SK-N-SH treated with all-trans-retinoic acid at 6 μM for 48 hours (cell line): Measurements from ENCODE around the gene PPP1R16B.

Source experiments
- ATAC-seq: fragments of 200-7000 bp; cut with Tn5 transposase; 3 replicates; pipeline ENCODE4 v1.9.1; 2020; ENCODE audit warnings: mild to moderate bottlenecking, moderate library complexity
- BACH2 ChIP-seq: fragments of 250-450 bp; sonication (Bioruptor Pico); IDR thresholded peaks from 2 replicates; pipeline ENCODE4 v1.9.0; 2021; ENCODE audit warnings: mild to moderate bottlenecking, borderline replicate concordance
- CSDC2 ChIP-seq: fragments of 250-450 bp; sonication (Bioruptor Pico); IDR thresholded peaks from 2 replicates; pipeline ENCODE4 v1.5.0; 2020; ENCODE audit warnings: mild to moderate bottlenecking, moderate library complexity
- ESRRG ChIP-seq: fragments of 250-450 bp; sonication (Bioruptor Pico); IDR thresholded peaks from 2 replicates; pipeline ENCODE4 v1.6.1; 2021; ENCODE audit warnings: mild to moderate bottlenecking
- GLIS3 ChIP-seq: fragments of 250-450 bp; sonication (Bioruptor Pico); IDR thresholded peaks from 2 replicates; pipeline ENCODE4 v1.5.0; 2020; ENCODE audit warnings: mild to moderate bottlenecking, moderate library complexity
- ISL1 ChIP-seq: fragments of 250-450 bp; sonication (Bioruptor Pico); IDR thresholded peaks from 2 replicates; pipeline ENCODE4 v2.1.2; 2022; ENCODE audit warnings: mild to moderate bottlenecking, moderate library complexity
- SNAI2 ChIP-seq: fragments of 250-450 bp; sonication (Bioruptor Pico); IDR thresholded peaks from 2 replicates; pipeline ENCODE4 v1.5.0; 2020; ENCODE audit warnings: mild to moderate bottlenecking, moderate library complexity
- TCF4 ChIP-seq: fragments of 250-450 bp; sonication (Bioruptor Pico); IDR thresholded peaks from 2 replicates; pipeline ENCODE4 v1.8.0; 2021; ENCODE audit warnings: mild to moderate bottlenecking, moderate library complexity, borderline replicate concordance
- TOX ChIP-seq: fragments of 250-450 bp; sonication (Bioruptor Pico); IDR thresholded peaks from 2 replicates; pipeline ENCODE4 v1.8.0; 2021; ENCODE audit warnings: mild to moderate bottlenecking, moderate library complexity, borderline replicate concordance
- TSHZ2 ChIP-seq: fragments of 250-450 bp; sonication (Bioruptor Pico); IDR thresholded peaks from 2 replicates; pipeline ENCODE4 v1.5.0; 2020; ENCODE audit warnings: mild to moderate bottlenecking, moderate library complexity
- ZC3H10 ChIP-seq: fragments of 250-450 bp; sonication (Bioruptor Pico); IDR thresholded peaks from 2 replicates; pipeline ENCODE4 v1.5.1; 2021; ENCODE audit warnings: mild to moderate bottlenecking, moderate library complexity
- ZFP3 ChIP-seq: fragments of 250-450 bp; sonication (Bioruptor Pico); IDR thresholded peaks from 2 replicates; pipeline ENCODE4 v1.5.0; 2020; ENCODE audit warnings: mild to moderate bottlenecking, moderate library complexity
- ZFP30 ChIP-seq: fragments of 450-650 bp; formaldehyde crosslinking; IDR thresholded peaks from 2 replicates; pipeline ENCODE4 v1.5.0; 2022; ENCODE audit warnings: mild to moderate bottlenecking, moderate library complexity
- ZNF565 ChIP-seq: fragments of 450-650 bp; formaldehyde crosslinking; conservative IDR thresholded peaks from 2 replicates; pipeline ENCODE4 v1.5.0; 2020; ENCODE audit warnings: low read depth, mild to moderate bottlenecking, moderate library complexity
- ZNF70 ChIP-seq: fragments of 450-650 bp; formaldehyde crosslinking; IDR thresholded peaks from 2 replicates; pipeline ENCODE4 v1.5.0; 2020; ENCODE audit warnings: mild to moderate bottlenecking, moderate library complexity
- ZNF8 ChIP-seq: fragments of 450-650 bp; formaldehyde crosslinking; IDR thresholded peaks from 2 replicates; pipeline ENCODE4 v1.5.0; 2020; ENCODE audit warnings: mild to moderate bottlenecking, moderate library complexity
- TF ChIP-seq, protein P1 (sequence below): fragments of 250-450 bp; sonication (Bioruptor Pico); IDR thresholded peaks from 2 replicates; pipeline ENCODE4 v1.8.0; 2020; ENCODE audit warnings: mild to moderate bottlenecking, moderate library complexity, borderline replicate concordance
- TF ChIP-seq, protein P2 (sequence below): fragments of 250-450 bp; sonication (Bioruptor Pico); IDR thresholded peaks from 2 replicates; pipeline ENCODE4 v1.5.1; 2020; ENCODE audit warnings: low read depth, mild to moderate bottlenecking, moderate library complexity
- TF ChIP-seq, protein P3 (sequence below): fragments of 250-450 bp; sonication (Bioruptor Pico); IDR thresholded peaks from 2 replicates; pipeline ENCODE4 v1.5.1; 2021; ENCODE audit warnings: mild to moderate bottlenecking, moderate library complexity
- TF ChIP-seq, protein P4 (sequence below): fragments of 250-450 bp; sonication (Bioruptor Pico); IDR thresholded peaks from 2 replicates; pipeline ENCODE4 v1.8.0; 2021; ENCODE audit warnings: low read depth, mild to moderate bottlenecking, moderate library complexity, borderline replicate concordance

Gene PPP1R16B

DNA sequence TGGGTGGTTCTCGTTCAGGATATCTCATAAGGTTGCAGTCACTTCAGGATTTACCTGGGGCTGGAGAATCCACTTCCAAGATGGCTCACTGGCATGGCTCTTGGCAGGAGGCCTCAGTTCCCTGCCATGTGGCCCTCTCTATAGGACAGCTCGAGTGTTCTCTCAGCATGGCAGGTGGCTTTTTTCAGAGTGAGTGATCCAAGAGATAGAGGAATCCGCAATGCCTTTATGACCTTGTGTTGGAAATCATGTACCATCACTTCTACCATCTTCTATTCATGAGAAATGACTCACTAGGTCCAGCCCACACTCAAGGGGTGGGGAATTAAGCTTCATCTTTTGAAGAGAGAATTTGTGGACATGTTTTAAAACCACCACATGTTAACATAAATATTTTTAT, 37.8 kb downstream of the PPP1R16B start:
- TF ChIP-seq TCF4 (no peak), ISL1 (CRISPR knock-in tag) (no peak)
- TF ChIP-seq, protein P1, sequence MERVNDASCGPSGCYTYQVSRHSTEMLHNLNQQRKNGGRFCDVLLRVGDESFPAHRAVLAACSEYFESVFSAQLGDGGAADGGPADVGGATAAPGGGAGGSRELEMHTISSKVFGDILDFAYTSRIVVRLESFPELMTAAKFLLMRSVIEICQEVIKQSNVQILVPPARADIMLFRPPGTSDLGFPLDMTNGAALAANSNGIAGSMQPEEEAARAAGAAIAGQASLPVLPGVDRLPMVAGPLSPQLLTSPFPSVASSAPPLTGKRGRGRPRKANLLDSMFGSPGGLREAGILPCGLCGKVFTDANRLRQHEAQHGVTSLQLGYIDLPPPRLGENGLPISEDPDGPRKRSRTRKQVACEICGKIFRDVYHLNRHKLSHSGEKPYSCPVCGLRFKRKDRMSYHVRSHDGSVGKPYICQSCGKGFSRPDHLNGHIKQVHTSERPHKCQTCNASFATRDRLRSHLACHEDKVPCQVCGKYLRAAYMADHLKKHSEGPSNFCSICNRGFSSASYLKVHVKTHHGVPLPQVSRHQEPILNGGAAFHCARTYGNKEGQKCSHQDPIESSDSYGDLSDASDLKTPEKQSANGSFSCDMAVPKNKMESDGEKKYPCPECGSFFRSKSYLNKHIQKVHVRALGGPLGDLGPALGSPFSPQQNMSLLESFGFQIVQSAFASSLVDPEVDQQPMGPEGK: no peak
- TF ChIP-seq, all 23 proteins: peak for 0
- ATAC-seq: no peak

DNA sequence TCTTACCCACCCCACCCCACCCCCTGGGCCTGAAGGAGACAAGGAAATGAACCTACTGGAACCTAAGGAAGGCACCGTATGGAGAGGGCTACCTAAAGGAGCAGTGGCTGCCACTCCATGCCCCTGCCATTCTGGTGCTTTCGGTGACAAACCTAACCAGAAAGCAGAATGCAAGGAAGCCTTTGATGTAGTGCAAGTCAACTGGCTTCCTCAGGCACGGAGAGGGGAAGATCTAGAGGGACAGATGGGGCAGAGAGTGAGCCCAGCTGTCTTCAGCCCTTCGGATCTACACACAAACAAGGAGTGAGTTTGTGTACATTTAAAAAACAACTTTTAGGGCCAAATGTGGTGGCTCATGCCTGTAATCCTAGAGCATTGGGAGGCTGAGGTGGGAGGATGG, 39.5 kb downstream of the PPP1R16B start:
- TF ChIP-seq ESRRG (CRISPR knock-in tag): no peak
- TF ChIP-seq, protein P1: no peak
- no peak for TF ChIP-seq ZNF8 (CRISPR knock-in tag)
- TF ChIP-seq ISL1 (CRISPR knock-in tag): no peak
- no peak for TF ChIP-seq CSDC2 (CRISPR knock-in tag)
- TF ChIP-seq ZC3H10 (CRISPR knock-in tag): no peak
- TF ChIP-seq GLIS3: no peak
- TF ChIP-seq, protein P2, sequence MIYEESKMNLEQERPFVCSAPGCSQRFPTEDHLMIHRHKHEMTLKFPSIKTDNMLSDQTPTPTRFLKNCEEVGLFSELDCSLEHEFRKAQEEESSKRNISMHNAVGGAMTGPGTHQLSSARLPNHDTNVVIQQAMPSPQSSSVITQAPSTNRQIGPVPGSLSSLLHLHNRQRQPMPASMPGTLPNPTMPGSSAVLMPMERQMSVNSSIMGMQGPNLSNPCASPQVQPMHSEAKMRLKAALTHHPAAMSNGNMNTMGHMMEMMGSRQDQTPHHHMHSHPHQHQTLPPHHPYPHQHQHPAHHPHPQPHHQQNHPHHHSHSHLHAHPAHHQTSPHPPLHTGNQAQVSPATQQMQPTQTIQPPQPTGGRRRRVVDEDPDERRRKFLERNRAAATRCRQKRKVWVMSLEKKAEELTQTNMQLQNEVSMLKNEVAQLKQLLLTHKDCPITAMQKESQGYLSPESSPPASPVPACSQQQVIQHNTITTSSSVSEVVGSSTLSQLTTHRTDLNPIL (CRISPR knock-in tag): no peak
- TF ChIP-seq SNAI2 (CRISPR knock-in tag): no peak
- TF ChIP-seq TCF4: no peak
- TF ChIP-seq ZNF565 (CRISPR knock-in tag): no peak
- TF ChIP-seq TSHZ2 (CRISPR knock-in tag): no peak
- TF ChIP-seq TOX (CRISPR knock-in tag): no peak
- TF ChIP-seq, protein P3, sequence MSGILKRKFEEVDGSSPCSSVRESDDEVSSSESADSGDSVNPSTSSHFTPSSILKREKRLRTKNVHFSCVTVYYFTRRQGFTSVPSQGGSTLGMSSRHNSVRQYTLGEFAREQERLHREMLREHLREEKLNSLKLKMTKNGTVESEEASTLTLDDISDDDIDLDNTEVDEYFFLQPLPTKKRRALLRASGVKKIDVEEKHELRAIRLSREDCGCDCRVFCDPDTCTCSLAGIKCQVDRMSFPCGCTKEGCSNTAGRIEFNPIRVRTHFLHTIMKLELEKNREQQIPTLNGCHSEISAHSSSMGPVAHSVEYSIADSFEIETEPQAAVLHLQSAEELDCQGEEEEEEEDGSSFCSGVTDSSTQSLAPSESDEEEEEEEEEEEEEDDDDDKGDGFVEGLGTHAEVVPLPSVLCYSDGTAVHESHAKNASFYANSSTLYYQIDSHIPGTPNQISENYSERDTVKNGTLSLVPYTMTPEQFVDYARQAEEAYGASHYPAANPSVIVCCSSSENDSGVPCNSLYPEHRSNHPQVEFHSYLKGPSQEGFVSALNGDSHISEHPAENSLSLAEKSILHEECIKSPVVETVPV (CRISPR knock-in tag): no peak
- TF ChIP-seq, protein P4, sequence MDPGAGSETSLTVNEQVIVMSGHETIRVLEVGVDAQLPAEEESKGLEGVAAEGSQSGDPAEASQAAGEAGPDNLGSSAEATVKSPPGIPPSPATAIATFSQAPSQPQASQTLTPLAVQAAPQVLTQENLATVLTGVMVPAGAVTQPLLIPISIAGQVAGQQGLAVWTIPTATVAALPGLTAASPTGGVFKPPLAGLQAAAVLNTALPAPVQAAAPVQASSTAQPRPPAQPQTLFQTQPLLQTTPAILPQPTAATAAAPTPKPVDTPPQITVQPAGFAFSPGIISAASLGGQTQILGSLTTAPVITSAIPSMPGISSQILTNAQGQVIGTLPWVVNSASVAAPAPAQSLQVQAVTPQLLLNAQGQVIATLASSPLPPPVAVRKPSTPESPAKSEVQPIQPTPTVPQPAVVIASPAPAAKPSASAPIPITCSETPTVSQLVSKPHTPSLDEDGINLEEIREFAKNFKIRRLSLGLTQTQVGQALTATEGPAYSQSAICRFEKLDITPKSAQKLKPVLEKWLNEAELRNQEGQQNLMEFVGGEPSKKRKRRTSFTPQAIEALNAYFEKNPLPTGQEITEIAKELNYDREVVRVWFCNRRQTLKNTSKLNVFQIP (CRISPR knock-in tag): no peak
- no peak for TF ChIP-seq ZFP3 (CRISPR knock-in tag)
- no peak for TF ChIP-seq BACH2 (CRISPR knock-in tag)
- TF ChIP-seq ZNF70 (CRISPR knock-in tag): no peak
- no peak for TF ChIP-seq ZFP30 (CRISPR knock-in tag)
- ATAC-seq: no peak

DNA sequence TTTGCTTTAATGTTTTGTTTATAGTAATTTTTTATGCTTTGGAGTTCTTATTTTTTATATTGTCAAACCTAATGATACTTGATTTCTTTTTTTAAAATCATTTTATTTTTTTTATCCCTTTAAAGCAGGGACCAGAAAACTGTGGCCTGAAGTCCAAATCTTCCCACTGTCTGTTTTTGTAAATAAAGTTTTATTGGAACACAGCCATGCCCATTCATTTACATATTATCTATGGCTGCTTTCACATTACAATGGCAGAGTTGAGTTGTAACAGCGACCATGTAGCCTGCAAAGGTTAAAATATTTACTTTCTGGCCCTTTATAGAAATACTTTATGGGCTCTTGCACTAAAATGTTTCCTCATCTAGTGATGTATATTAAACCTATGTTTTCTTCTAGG, 42.3 kb downstream of the PPP1R16B start:
- no peak for TF ChIP-seq ZNF565 (CRISPR knock-in tag)
- no peak for TF ChIP-seq ZFP30 (CRISPR knock-in tag)
- ATAC-seq: no peak
